Measurements from ENCODE around the gene PPP4R4. TPM values are rescaled to one million over a fixed set of nuclear protein-coding genes. Genes with fewer than 3 reads are reported as not detected.

The PPP4R4 gene
- total RNA-seq, 1 donor from 2014 or later, result not detected

DNA sequence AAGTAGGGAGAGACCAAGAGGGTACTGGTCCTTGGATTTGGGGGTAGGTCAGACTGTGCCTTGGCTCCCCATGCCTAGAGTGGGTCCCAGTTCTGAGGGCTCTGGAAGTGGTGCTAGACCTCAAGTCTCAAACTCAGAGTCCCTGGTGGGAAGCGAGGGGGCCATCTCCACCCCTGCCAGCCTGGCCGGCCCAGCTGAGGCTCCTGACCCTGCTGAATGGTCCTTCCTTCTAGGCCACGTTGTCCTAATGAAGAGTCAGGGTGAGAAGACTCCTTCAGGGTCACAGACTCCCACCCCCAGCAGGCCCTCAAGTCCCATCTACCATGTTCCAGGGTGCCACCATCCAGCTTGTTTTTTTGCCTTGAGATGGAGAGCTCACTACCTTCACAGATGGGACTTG lies 136.1 kb downstream of the PPP4R4 start:
- CTCF ChIA-PET, result no interaction called here
- no peaks in the 10 kb centered on the region for H3K27me3 Mint-ChIP-seq
- no peak overlapping the region for H3K27ac Mint-ChIP-seq
- H3K4me3 Mint-ChIP-seq, result no peak overlapping the region
- intact Hi-C loops (cut with micrococcal nuclease), result no loop called here
- no peak for DNase-seq
- no peak for ATAC-seq (ENCODE audit: low read depth)
- no peaks in the 10 kb centered on the region for H3K4me1 Mint-ChIP-seq
- TF ChIP-seq, protein P1, sequence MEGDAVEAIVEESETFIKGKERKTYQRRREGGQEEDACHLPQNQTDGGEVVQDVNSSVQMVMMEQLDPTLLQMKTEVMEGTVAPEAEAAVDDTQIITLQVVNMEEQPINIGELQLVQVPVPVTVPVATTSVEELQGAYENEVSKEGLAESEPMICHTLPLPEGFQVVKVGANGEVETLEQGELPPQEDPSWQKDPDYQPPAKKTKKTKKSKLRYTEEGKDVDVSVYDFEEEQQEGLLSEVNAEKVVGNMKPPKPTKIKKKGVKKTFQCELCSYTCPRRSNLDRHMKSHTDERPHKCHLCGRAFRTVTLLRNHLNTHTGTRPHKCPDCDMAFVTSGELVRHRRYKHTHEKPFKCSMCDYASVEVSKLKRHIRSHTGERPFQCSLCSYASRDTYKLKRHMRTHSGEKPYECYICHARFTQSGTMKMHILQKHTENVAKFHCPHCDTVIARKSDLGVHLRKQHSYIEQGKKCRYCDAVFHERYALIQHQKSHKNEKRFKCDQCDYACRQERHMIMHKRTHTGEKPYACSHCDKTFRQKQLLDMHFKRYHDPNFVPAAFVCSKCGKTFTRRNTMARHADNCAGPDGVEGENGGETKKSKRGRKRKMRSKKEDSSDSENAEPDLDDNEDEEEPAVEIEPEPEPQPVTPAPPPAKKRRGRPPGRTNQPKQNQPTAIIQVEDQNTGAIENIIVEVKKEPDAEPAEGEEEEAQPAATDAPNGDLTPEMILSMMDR (IDR thresholded peaks at IDR 0.05), result no peak
- H3K36me3 Mint-ChIP-seq (ENCODE audit: low read depth), result no peaks in the 10 kb centered on the region
- POLR2A ChIA-PET, result no interaction called here
- peaks cover 21% of the 10 kb centered on the region for H3K9me3 Mint-ChIP-seq

DNA sequence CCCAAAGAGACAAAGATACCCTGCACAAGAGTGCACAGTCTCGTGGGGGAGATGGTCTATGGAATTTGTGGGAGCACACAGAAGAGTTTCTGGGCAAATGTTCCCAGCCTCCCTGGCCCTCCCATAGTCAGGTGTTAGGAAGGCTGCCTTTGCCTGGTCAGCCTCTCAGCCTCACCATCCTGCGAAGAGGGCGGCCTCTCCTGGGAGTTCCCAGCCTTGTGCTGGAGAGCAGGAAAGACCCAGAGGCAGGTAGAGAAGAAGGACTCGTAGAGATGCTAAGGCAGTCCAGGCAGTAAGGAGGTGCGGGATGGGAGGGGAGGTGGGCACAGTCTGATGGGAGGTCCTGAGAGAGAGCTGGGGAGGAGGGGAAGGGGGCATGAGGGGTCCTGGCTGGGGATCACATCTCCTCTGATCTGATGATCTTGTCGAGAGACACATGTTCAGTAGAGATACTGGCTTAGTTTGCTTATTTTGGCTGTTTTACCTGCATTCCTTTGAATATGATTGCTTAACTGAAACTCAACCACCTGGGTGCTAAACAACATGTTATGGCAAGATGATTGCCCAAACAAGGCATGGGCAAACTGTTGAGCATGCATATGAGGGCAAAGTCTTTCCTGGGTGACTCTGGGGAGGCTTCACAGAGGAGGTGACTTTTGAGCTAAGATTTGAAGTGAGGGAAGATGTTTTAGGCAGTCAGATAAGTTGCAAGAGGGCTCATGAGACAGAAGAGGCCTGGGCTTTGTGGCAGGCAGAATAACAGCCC lies 138.5 kb downstream of the PPP4R4 start:
- ChIA-PET POLR2A (no interaction called here), CTCF (no interaction called here)
- TF ChIP-seq, protein P1 (IDR thresholded peaks at IDR 0.05), result no peak
- intact Hi-C loops (cut with micrococcal nuclease), result no loop called here
- ATAC-seq (ENCODE audit: low read depth) (no peak), DNase-seq (no peak)
- Mint-ChIP-seq H3K4me1 (no peaks in the 10 kb centered on the region), H3K27ac (no peak overlapping the region), H3K27me3 (no peaks in the 10 kb centered on the region), H3K9me3 (peaks cover 19% of the 10 kb centered on the region), H3K36me3 (ENCODE audit: low read depth) (no peaks in the 10 kb centered on the region), H3K4me3 (no peak overlapping the region)

DNA sequence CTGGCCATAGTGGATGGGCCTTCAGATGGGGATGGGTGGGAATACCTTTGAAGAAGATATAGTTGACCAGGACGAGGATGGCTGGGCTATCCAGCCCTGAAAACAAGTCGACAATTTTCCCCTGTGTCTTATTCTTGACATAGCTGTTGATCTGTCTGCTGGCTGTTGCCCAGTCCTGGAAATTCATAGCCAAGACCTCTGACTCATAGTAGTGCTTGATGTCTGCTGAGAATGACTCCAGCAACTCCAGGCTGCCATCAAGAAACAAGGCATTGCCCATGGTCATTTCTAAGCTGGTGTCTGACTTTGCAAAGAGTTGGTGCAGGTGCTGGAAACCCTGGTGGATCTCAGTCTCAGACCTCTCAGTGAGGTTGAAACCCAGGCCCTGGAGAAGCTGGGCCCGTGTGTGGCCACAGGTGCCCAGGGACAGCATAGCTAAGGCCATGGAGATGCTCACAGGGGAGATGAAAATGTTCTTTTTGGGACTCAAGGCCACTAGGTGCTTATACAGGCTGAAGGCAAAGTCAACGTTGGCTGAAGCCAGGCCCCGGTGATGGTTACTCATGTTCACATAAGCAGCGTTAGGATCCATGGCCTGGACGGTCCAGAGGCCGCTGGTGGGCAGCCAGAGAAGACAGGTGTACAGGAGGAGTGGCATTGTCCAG lies 140.0 kb downstream of the PPP4R4 start:
- H3K27ac Mint-ChIP-seq, result no peak overlapping the region
- CTCF ChIA-PET, result no interaction called here
- ATAC-seq (ENCODE audit: low read depth) (no peak), DNase-seq (no peak)
- no peaks in the 10 kb centered on the region for H3K4me1 Mint-ChIP-seq
- intact Hi-C loops (cut with micrococcal nuclease), result no loop called here
- H3K4me3 Mint-ChIP-seq, result no peak overlapping the region
- peaks cover 9% of the 10 kb centered on the region for H3K9me3 Mint-ChIP-seq
- TF ChIP-seq, protein P1 (IDR thresholded peaks at IDR 0.05), result no peak
- POLR2A ChIA-PET, result no interaction called here
- no peaks in the 10 kb centered on the region for H3K27me3 Mint-ChIP-seq
- H3K36me3 Mint-ChIP-seq (ENCODE audit: low read depth), result no peaks in the 10 kb centered on the region

DNA sequence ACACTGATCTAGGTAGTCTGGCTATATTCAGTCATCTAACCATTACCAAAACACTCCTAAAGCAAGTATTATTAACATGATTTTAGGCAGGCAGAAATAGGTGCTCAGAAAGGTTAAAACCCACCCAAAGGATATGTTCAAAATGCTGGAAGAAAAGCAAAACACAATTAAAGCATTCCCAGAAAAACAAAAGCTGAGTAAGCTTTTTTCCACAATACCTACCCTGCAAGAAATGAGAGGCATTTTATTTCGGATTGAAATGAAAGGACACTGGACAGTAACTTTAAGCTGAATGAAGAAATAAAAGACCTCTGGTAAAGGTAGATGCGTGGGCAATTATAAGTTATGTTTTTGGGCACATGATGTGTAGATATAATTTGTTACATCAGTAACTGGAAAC lies 140.8 kb downstream of the PPP4R4 start:
- ChIA-PET POLR2A (no interaction called here), CTCF (no interaction called here)
- Mint-ChIP-seq H3K9me3 (peaks cover 8% of the 10 kb centered on the region), H3K27me3 (no peaks in the 10 kb centered on the region), H3K27ac (no peak overlapping the region), H3K36me3 (ENCODE audit: low read depth) (no peaks in the 10 kb centered on the region), H3K4me3 (no peak overlapping the region), H3K4me1 (no peaks in the 10 kb centered on the region)
- DNase-seq (no peak), ATAC-seq (ENCODE audit: low read depth) (no peak)
- TF ChIP-seq, protein P1 (IDR thresholded peaks at IDR 0.05), result no peak
- intact Hi-C loops (cut with micrococcal nuclease), result no loop called here

DNA sequence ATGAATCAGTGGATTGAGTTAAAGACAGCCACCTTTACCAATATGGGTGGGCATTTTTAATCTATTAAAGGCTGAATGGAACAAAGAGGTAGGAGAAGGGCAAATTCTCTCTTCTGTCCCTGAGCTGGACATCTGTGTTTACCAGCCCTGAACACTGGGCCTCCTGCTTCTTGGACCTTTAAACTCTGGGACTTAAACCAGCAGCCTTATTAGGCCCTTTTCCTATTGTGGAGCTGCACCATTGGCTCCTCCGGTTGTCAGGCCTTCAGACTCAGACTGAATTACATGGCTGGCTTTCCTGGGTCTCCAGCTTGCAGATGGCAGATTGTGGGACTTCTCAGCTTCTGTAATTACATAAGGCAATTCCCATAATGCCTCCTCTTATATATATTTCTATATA lies 142.6 kb downstream of the PPP4R4 start:
- Mint-ChIP-seq H3K4me3 (no peak overlapping the region), H3K9me3 (peaks cover 8% of the 10 kb centered on the region), H3K27ac (no peak overlapping the region), H3K4me1 (no peaks in the 10 kb centered on the region), H3K27me3 (no peaks in the 10 kb centered on the region), H3K36me3 (ENCODE audit: low read depth) (no peaks in the 10 kb centered on the region)
- DNase-seq, result no peak
- CTCF ChIA-PET, result no interaction called here
- ATAC-seq (ENCODE audit: low read depth), result no peak
- POLR2A ChIA-PET, result no interaction called here
- intact Hi-C loops (cut with micrococcal nuclease), result no loop called here
- TF ChIP-seq, protein P1 (IDR thresholded peaks at IDR 0.05), result no peak

Measured in activated B cell treated with CpG ODN at 0.5 μM for 24 hours (primary cell).